WTC11 (cell line): Measurements from ENCODE around the gene RCC2. TPM values are rescaled to one million over a fixed set of nuclear protein-coding genes. Genes with fewer than 3 reads are reported as not detected.

Experiments used
- ATAC-seq: fragments of 200-7000 bp; cut with Tn5 transposase; 2 replicates; pipeline ENCODE4 v1.10.0; 2021; ENCODE audit warnings: mild to moderate bottlenecking, moderate library complexity
- Bru-seq: library from RNA; stranded (reverse); fragments of 400-500 nt; gene quantifications from one replicate; lab custom pipeline; 2021; lab: Mats Ljungman, UMichigan
- CTCF ChIA-PET: fragments of 300-600 bp; sonication (Branson Sonifier 250); formaldehyde crosslinking; loops from one replicate; lab custom pipeline; 2021; ENCODE audit warnings: antibody characterized with exemption; lab: Charles Lee
- POLR2A ChIA-PET: fragments of 350-600 bp; sonication (Branson Sonifier 250); formaldehyde crosslinking; loops from one replicate; lab custom pipeline; 2021; ENCODE audit warnings: antibody characterized with exemption; lab: Charles Lee
- DNase-seq: peaks from one replicate; pipeline ENCODE4 v3.0.0; 2021; ENCODE audit warnings: low spot score
- H3K27ac Mint-ChIP-seq: 2 replicates; pipeline ENCODE4 v1.8.0; 2021; ENCODE audit warnings: mixed read lengths
- H3K27me3 Mint-ChIP-seq: 2 replicates; pipeline ENCODE4 v1.8.0; 2021; ENCODE audit warnings: low read depth, mild to moderate bottlenecking, moderate library complexity, mixed read lengths
- H3K36me3 Mint-ChIP-seq: 2 replicates; pipeline ENCODE4 v1.8.0; 2021; ENCODE audit warnings: mixed read lengths
- H3K4me1 Mint-ChIP-seq: 2 replicates; pipeline ENCODE4 v1.8.0; 2022; ENCODE audit warnings: mixed read lengths
- H3K4me3 Mint-ChIP-seq: 2 replicates; pipeline ENCODE4 v1.8.0; 2021; ENCODE audit warnings: mild to moderate bottlenecking, moderate library complexity, mixed read lengths
- H3K9me3 Mint-ChIP-seq: 2 replicates; pipeline ENCODE4 v1.8.0; 2021; ENCODE audit warnings: mixed read lengths
- FOXK1 ChIP-seq: sonication (generic); formaldehyde crosslinking; IDR thresholded peaks from 2 replicates; pipeline ENCODE4 v1.8.0; 2022; ENCODE audit warnings: mild to moderate bottlenecking, moderate library complexity, missing genetic modification reagents
- NR2C2 ChIP-seq: sonication (generic); formaldehyde crosslinking; IDR thresholded peaks from 2 replicates; pipeline ENCODE4 v1.8.0; 2022; ENCODE audit warnings: mild to moderate bottlenecking, missing genetic modification reagents
- ZNF423 ChIP-seq: fragments of 250-450 bp; sonication (Bioruptor Pico); IDR thresholded peaks from 2 replicates; pipeline ENCODE4 v2.1.2; 2022; ENCODE audit warnings: mild to moderate bottlenecking, moderate library complexity
- long read RNA-seq, 3 experiments: library from RNA in 1 of 3; library from capped mRNA in 1 of 3; library from polyadenylated mRNA in 1 of 3; unstranded in 2 of 3; stranded (forward) in 1 of 3; transcript quantifications; one replicate each; pipeline ENCODE4 v2.0.0, GENCODE V29; 2021
- total RNA-seq: library from RNA; stranded (reverse); gene quantifications from 3 replicates; pipeline ENCODE4 v1.2.3, GENCODE V29; 2021
- TF ChIP-seq, protein P1 (sequence below): sonication (generic); formaldehyde crosslinking; IDR thresholded peaks from 2 replicates; pipeline ENCODE4 v1.8.0; 2023; ENCODE audit warnings: missing genetic modification reagents, mild to moderate bottlenecking, borderline replicate concordance
- TF ChIP-seq, protein P2 (sequence below): sonication (generic); formaldehyde crosslinking; IDR thresholded peaks from 2 replicates; pipeline ENCODE4 v1.8.1; 2023; ENCODE audit warnings: mild to moderate bottlenecking, missing genetic modification reagents, moderate library complexity
- TF ChIP-seq, protein P3 (sequence below): fragments of 250-450 bp; sonication (Bioruptor Pico); IDR thresholded peaks from 2 replicates; pipeline ENCODE4 v1.9.0; 2021; ENCODE audit warnings: mild to moderate bottlenecking, borderline replicate concordance
- TF ChIP-seq, protein P4 (sequence below): sonication (generic); formaldehyde crosslinking; IDR thresholded peaks from 2 replicates; pipeline ENCODE4 v1.8.1; 2022; ENCODE audit warnings: mild to moderate bottlenecking, moderate library complexity, missing genetic modification reagents

Gene RCC2
- total RNA-seq, result 377 to 407 TPM (median 395 TPM) in 3 replicates
- percentile 96 among the genes with signal in this experiment for Bru-seq, nascent RNA
- long read RNA-seq, experiment 1, full-length matches to known transcripts, result 1,291 of 1,990 reads
- long read RNA-seq, experiment 1, partial matches to known transcripts, result 356 of 1,990 reads
- long read RNA-seq, experiment 1, other reads (novel, unspliced or antisense), result 343 of 1,990 reads
- long read RNA-seq, experiment 2, full-length matches to known transcripts, result 99 of 396 reads
- long read RNA-seq, experiment 2, partial matches to known transcripts, result 55 of 396 reads
- long read RNA-seq, experiment 2, other reads (novel, unspliced or antisense), result 242 of 396 reads
- long read RNA-seq, experiment 3, partial matches to known transcripts, result 1 of 54 reads
- long read RNA-seq, experiment 3, other reads (novel, unspliced or antisense), result 53 of 54 reads

DNA sequence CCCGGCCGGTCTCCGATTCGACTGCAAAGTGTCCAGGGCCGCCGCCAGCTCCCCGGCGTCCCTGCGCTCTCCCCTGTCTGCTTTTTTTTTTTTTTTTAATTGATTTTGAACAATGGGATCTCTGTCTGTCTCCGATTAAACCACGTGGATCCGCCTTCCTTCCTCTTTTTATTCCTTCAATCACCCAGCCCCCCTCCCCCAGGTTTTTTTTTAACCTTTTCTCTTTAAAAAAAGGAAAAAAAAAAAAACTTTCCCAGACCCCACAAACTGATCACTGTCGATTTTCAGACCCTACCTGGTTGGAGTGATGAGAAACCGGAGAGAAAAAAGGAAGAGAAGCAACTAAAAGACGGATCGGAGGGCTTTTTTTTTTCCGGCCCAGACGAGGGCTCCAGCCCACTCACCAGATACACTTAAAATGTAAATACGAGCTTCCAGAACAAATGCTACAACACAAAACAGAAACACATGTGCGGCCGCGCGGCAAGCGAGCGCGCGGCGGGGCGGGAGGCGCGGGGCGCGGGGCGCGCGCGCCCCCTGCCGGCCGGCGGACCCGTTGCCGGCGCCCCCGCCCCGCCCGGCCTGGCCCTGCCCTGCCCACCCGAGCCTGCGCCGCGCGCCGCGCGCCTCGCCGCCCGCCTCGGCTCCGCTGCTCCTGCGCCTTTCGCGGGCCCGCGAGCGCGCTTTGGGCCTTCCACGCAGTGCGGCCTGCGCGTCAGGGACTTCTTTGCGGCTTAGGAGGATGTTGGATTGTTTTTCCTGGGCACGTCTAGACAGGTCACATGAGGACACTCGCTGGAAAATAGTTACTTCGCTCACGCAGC is at the start of gene RCC2:
Gene RCC2, minus strand, starts transcription at position 428 of the 824 bp plus-strand sequence. CDS start 1,163 bp downstream, outside the sequence.
- peak; percentile 21 for ATAC-seq
- H3K4me1 Mint-ChIP-seq, result peaks cover 57% of the 10 kb centered on the region
- POLR2A ChIA-PET, result interaction anchor here (0.7 to 1.7 kb wide), 6 partner anchors 29 to 1736 kb away, joined by 3 to 6 read pairs (median 5); no protein-coding TSS in a partner anchor

More for the DNA sequence above, at the start of gene RCC2:
- H3K9me3 Mint-ChIP-seq, result no peaks in the 10 kb centered on the region
- TF ChIP-seq, protein P1, sequence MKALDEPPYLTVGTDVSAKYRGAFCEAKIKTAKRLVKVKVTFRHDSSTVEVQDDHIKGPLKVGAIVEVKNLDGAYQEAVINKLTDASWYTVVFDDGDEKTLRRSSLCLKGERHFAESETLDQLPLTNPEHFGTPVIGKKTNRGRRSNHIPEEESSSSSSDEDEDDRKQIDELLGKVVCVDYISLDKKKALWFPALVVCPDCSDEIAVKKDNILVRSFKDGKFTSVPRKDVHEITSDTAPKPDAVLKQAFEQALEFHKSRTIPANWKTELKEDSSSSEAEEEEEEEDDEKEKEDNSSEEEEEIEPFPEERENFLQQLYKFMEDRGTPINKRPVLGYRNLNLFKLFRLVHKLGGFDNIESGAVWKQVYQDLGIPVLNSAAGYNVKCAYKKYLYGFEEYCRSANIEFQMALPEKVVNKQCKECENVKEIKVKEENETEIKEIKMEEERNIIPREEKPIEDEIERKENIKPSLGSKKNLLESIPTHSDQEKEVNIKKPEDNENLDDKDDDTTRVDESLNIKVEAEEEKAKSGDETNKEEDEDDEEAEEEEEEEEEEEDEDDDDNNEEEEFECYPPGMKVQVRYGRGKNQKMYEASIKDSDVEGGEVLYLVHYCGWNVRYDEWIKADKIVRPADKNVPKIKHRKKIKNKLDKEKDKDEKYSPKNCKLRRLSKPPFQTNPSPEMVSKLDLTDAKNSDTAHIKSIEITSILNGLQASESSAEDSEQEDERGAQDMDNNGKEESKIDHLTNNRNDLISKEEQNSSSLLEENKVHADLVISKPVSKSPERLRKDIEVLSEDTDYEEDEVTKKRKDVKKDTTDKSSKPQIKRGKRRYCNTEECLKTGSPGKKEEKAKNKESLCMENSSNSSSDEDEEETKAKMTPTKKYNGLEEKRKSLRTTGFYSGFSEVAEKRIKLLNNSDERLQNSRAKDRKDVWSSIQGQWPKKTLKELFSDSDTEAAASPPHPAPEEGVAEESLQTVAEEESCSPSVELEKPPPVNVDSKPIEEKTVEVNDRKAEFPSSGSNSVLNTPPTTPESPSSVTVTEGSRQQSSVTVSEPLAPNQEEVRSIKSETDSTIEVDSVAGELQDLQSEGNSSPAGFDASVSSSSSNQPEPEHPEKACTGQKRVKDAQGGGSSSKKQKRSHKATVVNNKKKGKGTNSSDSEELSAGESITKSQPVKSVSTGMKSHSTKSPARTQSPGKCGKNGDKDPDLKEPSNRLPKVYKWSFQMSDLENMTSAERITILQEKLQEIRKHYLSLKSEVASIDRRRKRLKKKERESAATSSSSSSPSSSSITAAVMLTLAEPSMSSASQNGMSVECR (CRISPR knock-in tag), result no peak
- TF ChIP-seq, protein P2, sequence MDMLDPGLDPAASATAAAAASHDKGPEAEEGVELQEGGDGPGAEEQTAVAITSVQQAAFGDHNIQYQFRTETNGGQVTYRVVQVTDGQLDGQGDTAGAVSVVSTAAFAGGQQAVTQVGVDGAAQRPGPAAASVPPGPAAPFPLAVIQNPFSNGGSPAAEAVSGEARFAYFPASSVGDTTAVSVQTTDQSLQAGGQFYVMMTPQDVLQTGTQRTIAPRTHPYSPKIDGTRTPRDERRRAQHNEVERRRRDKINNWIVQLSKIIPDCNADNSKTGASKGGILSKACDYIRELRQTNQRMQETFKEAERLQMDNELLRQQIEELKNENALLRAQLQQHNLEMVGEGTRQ (CRISPR knock-in tag), result peak; percentile 44; the same call in 1 of the 2 replicates
- peak; percentile 57; the same call in 1 of the 2 replicates for TF ChIP-seq FOXK1 (CRISPR knock-in tag)
- TF ChIP-seq NR2C2 (CRISPR knock-in tag), result no peak
- TF ChIP-seq, protein P3, sequence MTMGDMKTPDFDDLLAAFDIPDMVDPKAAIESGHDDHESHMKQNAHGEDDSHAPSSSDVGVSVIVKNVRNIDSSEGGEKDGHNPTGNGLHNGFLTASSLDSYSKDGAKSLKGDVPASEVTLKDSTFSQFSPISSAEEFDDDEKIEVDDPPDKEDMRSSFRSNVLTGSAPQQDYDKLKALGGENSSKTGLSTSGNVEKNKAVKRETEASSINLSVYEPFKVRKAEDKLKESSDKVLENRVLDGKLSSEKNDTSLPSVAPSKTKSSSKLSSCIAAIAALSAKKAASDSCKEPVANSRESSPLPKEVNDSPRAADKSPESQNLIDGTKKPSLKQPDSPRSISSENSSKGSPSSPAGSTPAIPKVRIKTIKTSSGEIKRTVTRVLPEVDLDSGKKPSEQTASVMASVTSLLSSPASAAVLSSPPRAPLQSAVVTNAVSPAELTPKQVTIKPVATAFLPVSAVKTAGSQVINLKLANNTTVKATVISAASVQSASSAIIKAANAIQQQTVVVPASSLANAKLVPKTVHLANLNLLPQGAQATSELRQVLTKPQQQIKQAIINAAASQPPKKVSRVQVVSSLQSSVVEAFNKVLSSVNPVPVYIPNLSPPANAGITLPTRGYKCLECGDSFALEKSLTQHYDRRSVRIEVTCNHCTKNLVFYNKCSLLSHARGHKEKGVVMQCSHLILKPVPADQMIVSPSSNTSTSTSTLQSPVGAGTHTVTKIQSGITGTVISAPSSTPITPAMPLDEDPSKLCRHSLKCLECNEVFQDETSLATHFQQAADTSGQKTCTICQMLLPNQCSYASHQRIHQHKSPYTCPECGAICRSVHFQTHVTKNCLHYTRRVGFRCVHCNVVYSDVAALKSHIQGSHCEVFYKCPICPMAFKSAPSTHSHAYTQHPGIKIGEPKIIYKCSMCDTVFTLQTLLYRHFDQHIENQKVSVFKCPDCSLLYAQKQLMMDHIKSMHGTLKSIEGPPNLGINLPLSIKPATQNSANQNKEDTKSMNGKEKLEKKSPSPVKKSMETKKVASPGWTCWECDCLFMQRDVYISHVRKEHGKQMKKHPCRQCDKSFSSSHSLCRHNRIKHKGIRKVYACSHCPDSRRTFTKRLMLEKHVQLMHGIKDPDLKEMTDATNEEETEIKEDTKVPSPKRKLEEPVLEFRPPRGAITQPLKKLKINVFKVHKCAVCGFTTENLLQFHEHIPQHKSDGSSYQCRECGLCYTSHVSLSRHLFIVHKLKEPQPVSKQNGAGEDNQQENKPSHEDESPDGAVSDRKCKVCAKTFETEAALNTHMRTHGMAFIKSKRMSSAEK (CRISPR knock-in tag), result no peak
- TF ChIP-seq, protein P4, sequence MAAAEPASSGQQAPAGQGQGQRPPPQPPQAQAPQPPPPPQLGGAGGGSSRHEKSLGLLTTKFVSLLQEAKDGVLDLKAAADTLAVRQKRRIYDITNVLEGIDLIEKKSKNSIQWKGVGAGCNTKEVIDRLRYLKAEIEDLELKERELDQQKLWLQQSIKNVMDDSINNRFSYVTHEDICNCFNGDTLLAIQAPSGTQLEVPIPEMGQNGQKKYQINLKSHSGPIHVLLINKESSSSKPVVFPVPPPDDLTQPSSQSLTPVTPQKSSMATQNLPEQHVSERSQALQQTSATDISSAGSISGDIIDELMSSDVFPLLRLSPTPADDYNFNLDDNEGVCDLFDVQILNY (CRISPR knock-in tag), result 0 out of 2 replicates have a peak, but pooled peaks have one; percentile 35
- TF ChIP-seq ZNF423 (CRISPR knock-in tag), result no peak
- peaks cover 31% of the 10 kb centered on the region for H3K36me3 Mint-ChIP-seq
- peaks cover 10% of the 10 kb centered on the region for H3K27me3 Mint-ChIP-seq
- CTCF ChIA-PET, result interaction anchor here (0.6 to 3.4 kb wide), 14 partner anchors 8 to 104 kb away, joined by 3 to 19 read pairs (median 4); no protein-coding TSS in a partner anchor
- H3K27ac Mint-ChIP-seq, result peak within 1 kb of the TSS; percentile 97
- peak; percentile 48 for DNase-seq
- peak within 1 kb of the TSS; percentile 98 for H3K4me3 Mint-ChIP-seq
